ENCODE measurements around the gene IL6ST.

GRCh38 chr5:55904152-55904551 lies 90.6 kb downstream of the IL6ST start:
- TF ChIP-seq EZH2phosphoT487 (IDR thresholded peaks at IDR 0.05; ENCODE audit: low read depth) (no peak), CTCF (IDR thresholded peaks at IDR 0.05; ENCODE audit: low read depth, low read length) (no peak)
